SK-N-SH (cell line): ENCODE results near the gene TAF4. TPM values are rescaled to one million over a fixed set of nuclear protein-coding genes. Genes with fewer than 3 reads are reported as not detected.

Experiments
- CTCF ChIA-PET: fragments of 300-600, 350-600 bp; formaldehyde crosslinking; extraction: SDS; loops from one replicate; lab custom pipeline; 2021; lab: Yijun Ruan, JAX
- POLR2A ChIA-PET: fragments of 350-600 bp; sonication (Branson Sonifier 250); formaldehyde crosslinking; extraction: SDS; loops from one replicate; lab custom pipeline; 2020; ENCODE audit warnings: antibody characterized with exemption, inconsistent platforms; lab: Yijun Ruan, JAX
- DNase-seq: peaks from one replicate; pipeline ENCODE4 v3.0.0; 2012
- H2AFZ ChIP-seq: fragments of 200-600 bp; sonication (generic); 2 replicates; pipeline ENCODE4 v1.8.1; 2016; ENCODE audit warnings: antibody characterized with exemption, mild to moderate bottlenecking, low read depth
- H3F3A ChIP-seq: fragments of 200-600 bp; sonication (generic); replicated peaks from 2 replicates; pipeline ENCODE3; 2016; ENCODE audit warnings: antibody characterized with exemption, mild to moderate bottlenecking; ENCODE audit not compliant: insufficient read depth
- H3K27ac ChIP-seq, 2 experiments: fragments of 200-500 bp in 1 of 2; fragments of 200-600 bp in 1 of 2; sonication (Bioruptor generic) in 1 of 2; sonication (generic), shearing (Covaris generic) in 1 of 2; 2 replicates each; pipeline versions ENCODE4 v1.5.1 to v1.6.1; 2014 to 2016; ENCODE audit warnings: low read depth in 2 of 2, inconsistent platforms in 1 of 2, low read length in 1 of 2, mild to moderate bottlenecking in 1 of 2, mixed read lengths in 1 of 2
- H3K27me3 ChIP-seq: fragments of 200-600 bp; sonication (generic), shearing (Covaris generic); 2 replicates; pipeline ENCODE4 v1.6.1; 2016; ENCODE audit warnings: mixed run types; ENCODE audit not compliant: insufficient read depth
- H3K36me3 ChIP-seq, 2 experiments: fragments of 200-500 bp in 1 of 2; fragments of 200-600 bp in 1 of 2; sonication (Bioruptor generic) in 1 of 2; sonication (generic) in 1 of 2; replicated peaks in 1 of 2; 2 replicates each; pipeline versions ENCODE3 to v1.5.1; 2014 to 2016; ENCODE audit warnings: low read length in 1 of 2, mild to moderate bottlenecking in 1 of 2; ENCODE audit not compliant: insufficient read depth in 2 of 2, control insufficient read depth in 1 of 2
- H3K4me1 ChIP-seq, 2 experiments: fragments of 200-500 bp in 1 of 2; fragments of 200-600 bp in 1 of 2; sonication (Bioruptor generic) in 1 of 2; sonication (generic), shearing (Covaris generic) in 1 of 2; 2 replicates each; pipeline versions ENCODE4 v1.5.1 to v1.6.1; 2014 to 2016; ENCODE audit warnings: low read depth in 1 of 2, low read length in 1 of 2, mixed run types in 1 of 2; ENCODE audit not compliant: insufficient read depth in 2 of 2, control insufficient read depth in 1 of 2
- H3K4me2 ChIP-seq: fragments of 200-600 bp; sonication (generic), shearing (Covaris generic); 2 replicates; pipeline ENCODE4 v1.6.1; 2017; ENCODE audit warnings: mixed run types
- H3K4me3 ChIP-seq, 2 experiments: fragments of 200-500 bp in 1 of 2; fragments of 200-600 bp in 1 of 2; sonication (Bioruptor generic) in 1 of 2; sonication (generic), shearing (Covaris generic) in 1 of 2; 2 replicates each; pipeline versions ENCODE4 v1.5.1 to v1.8.1; 2014 to 2016; ENCODE audit warnings: low read depth in 2 of 2, inconsistent platforms in 1 of 2, low read length in 1 of 2, mild to moderate bottlenecking in 1 of 2, mixed read lengths in 1 of 2, moderate library complexity in 1 of 2
- H3K79me2 ChIP-seq: fragments of 200-600 bp; sonication (generic); 2 replicates; pipeline ENCODE4 v1.8.1; 2017; ENCODE audit warnings: mild to moderate bottlenecking; ENCODE audit not compliant: insufficient read depth
- H3K9ac ChIP-seq: fragments of 200-600 bp; sonication (generic); 2 replicates; pipeline ENCODE4 v1.6.1; 2017; ENCODE audit warnings: mixed run types
- H3K9me2 ChIP-seq: fragments of 200-600 bp; sonication (generic); 2 replicates; pipeline ENCODE4 v1.6.1; 2017; ENCODE audit warnings: mixed run types
- H3K9me3 ChIP-seq: fragments of 200-600 bp; sonication (generic); 2 replicates; pipeline ENCODE4 v1.6.1; 2017; ENCODE audit warnings: mixed run types, mild to moderate bottlenecking, moderate library complexity
- H4K20me1 ChIP-seq: fragments of 200-600 bp; sonication (generic); 2 replicates; pipeline ENCODE4 v1.6.1; 2017; ENCODE audit warnings: mild to moderate bottlenecking, mixed run types; ENCODE audit not compliant: insufficient read depth
- EP300 ChIP-seq, 2 experiments: IDR thresholded peaks; 2 replicates each; pipeline versions ENCODE4 v1.4.0 to v1.6.1; 2012; ENCODE audit warnings: borderline replicate concordance in 1 of 2, low read depth in 1 of 2, low read length in 1 of 2
- EZH2phosphoT487 ChIP-seq: fragments of 200-600 bp; sonication (generic); IDR thresholded peaks from 2 replicates; pipeline ENCODE4 v1.6.1; 2017; ENCODE audit warnings: low read depth, mixed run types, mild to moderate bottlenecking, antibody characterized with exemption, moderate library complexity, borderline replicate concordance
- FOSL2 ChIP-seq: IDR thresholded peaks from 2 replicates; pipeline ENCODE4 v1.4.0; 2012; ENCODE audit warnings: low read depth, mild to moderate bottlenecking, moderate library complexity, borderline replicate concordance
- GABPA ChIP-seq: IDR thresholded peaks from 2 replicates; pipeline ENCODE4 v1.4.0; 2012; ENCODE audit warnings: low read depth, mild to moderate bottlenecking
- GATA2 ChIP-seq: sonication (generic); formaldehyde crosslinking; IDR thresholded peaks from 2 replicates; pipeline ENCODE4 v1.5.0; 2020; ENCODE audit warnings: mild to moderate bottlenecking, missing genetic modification reagents
- JUND ChIP-seq: IDR thresholded peaks from 2 replicates; pipeline ENCODE4 v1.4.0; 2012
- POLR2AphosphoS5 ChIP-seq: IDR thresholded peaks from 2 replicates; pipeline ENCODE4 v1.6.1; 2012; ENCODE audit warnings: low read depth, low read length
- RAD21 ChIP-seq: IDR thresholded peaks from 2 replicates; pipeline ENCODE4 v1.6.1; 2012; ENCODE audit warnings: mild to moderate bottlenecking, low read length
- RCOR1 ChIP-seq: fragments of 150-350 bp; IDR thresholded peaks from 2 replicates; pipeline ENCODE4 v1.6.1; 2017; ENCODE audit warnings: antibody characterized with exemption, low read length
- REST ChIP-seq: IDR thresholded peaks from 2 replicates; pipeline ENCODE4 v1.6.1; 2012; ENCODE audit warnings: mild to moderate bottlenecking, low read depth, low read length, moderate library complexity
- RFX5 ChIP-seq: IDR thresholded peaks from 2 replicates; pipeline ENCODE4 v1.6.1; 2012; ENCODE audit warnings: mild to moderate bottlenecking, improper control_type of control experiment, low read length
- RXRA ChIP-seq: IDR thresholded peaks from 2 replicates; pipeline ENCODE4 v1.4.0; 2012; ENCODE audit warnings: low read depth, mild to moderate bottlenecking, borderline replicate concordance
- TAF1 ChIP-seq: IDR thresholded peaks from 2 replicates; pipeline ENCODE4 v1.6.1; 2012; ENCODE audit warnings: low read depth, mild to moderate bottlenecking, low read length, moderate library complexity, borderline replicate concordance
- USF1 ChIP-seq: IDR thresholded peaks from 2 replicates; pipeline ENCODE4 v1.4.0; 2012; ENCODE audit warnings: low read depth, borderline replicate concordance
- WGBS: methylation state at CpG from one replicate; pipeline ENCODE4 v1.1.6; 2017; ENCODE audit warnings: low lambda C conversion rate; 5-methylcytosine and 5-hydroxymethylcytosine counted together
- polyA plus RNA-seq, 3 experiments: library from polyadenylated mRNA; depleted of rRNA; stranded (reverse); fragments of >200 nt; gene quantifications; 2 replicates each; pipeline ENCODE4 v1.2.3, GENCODE V29; 2012

TAF4 gene
- polyA plus RNA-seq, 1 of the 3 experiments (the other 2 are of a cell fraction) = 4.8 TPM

- no peak for TF ChIP-seq RXRA
- no peak for TF ChIP-seq REST
- TF ChIP-seq GABPA = no peak
- no peak for TF ChIP-seq GATA2 (CRISPR knock-in tag)
- TF ChIP-seq POLR2AphosphoS5 = no peak
- no peak for TF ChIP-seq RFX5
- TF ChIP-seq TAF1 = no peak
- no peak for TF ChIP-seq JUND
These were observed 133.5 kb downstream of the TAF4 start (continued) for GRCh38 chr20:61932199-61932592.

GRCh38 chr20:61931476-61932198 lies 134.0 kb downstream of the TAF4 start:
- H3K27ac ChIP-seq = no peak overlapping the region
- no peaks in the 10 kb centered on the region for H3K27me3 ChIP-seq
- no peaks in the 10 kb centered on the region for H3K36me3 ChIP-seq
- 52% methylated on average over 13 of the region's 14 CpGs for WGBS
- no peak overlapping the region for H3K4me3 ChIP-seq
- no peaks in the 10 kb centered on the region for H4K20me1 ChIP-seq
- H3K4me1 ChIP-seq = no peaks in the 10 kb centered on the region
- POLR2A ChIA-PET = no interaction called here
- no peaks in the 10 kb centered on the region for H3K9me2 ChIP-seq
- no peaks in the 10 kb centered on the region for H3K9me3 ChIP-seq
- no peak overlapping the region for H3K9ac ChIP-seq
- no peak for DNase-seq
- no peaks in the 10 kb centered on the region for H3F3A ChIP-seq
- no peaks in the 10 kb centered on the region for H3K79me2 ChIP-seq
- TF ChIP-seq GATA2 (CRISPR knock-in tag) = no peak
- no peak for TF ChIP-seq RAD21
- no peak for TF ChIP-seq FOSL2
- no peak for TF ChIP-seq EP300 (IDR thresholded peaks at IDR 0.05; ENCODE audit: borderline replicate concordance in 1 of 2, low read depth in 1 of 2, low read length in 1 of 2)
- TF ChIP-seq EZH2phosphoT487 = no peak
- no peak for TF ChIP-seq RXRA
- TF ChIP-seq POLR2AphosphoS5 = no peak
- TF ChIP-seq TAF1 = no peak
- no peak for TF ChIP-seq RCOR1
- TF ChIP-seq USF1 = no peak
- CTCF ChIA-PET = no interaction called here
- no peak overlapping the region for H2AFZ ChIP-seq
- no peak overlapping the region for H3K4me2 ChIP-seq
